ENCODE results near the gene SLC19A1. TPM values are rescaled to one million over a fixed set of nuclear protein-coding genes. Genes with fewer than 3 reads are reported as not detected.
A peak's percentile ranks its signal among the peaks of the same experiment; 100 is the strongest.

SLC19A1 gene
- total RNA-seq, 4 donors from 2014 or later = 3.3 to 27.9 (median 11.4) TPM

DNA sequence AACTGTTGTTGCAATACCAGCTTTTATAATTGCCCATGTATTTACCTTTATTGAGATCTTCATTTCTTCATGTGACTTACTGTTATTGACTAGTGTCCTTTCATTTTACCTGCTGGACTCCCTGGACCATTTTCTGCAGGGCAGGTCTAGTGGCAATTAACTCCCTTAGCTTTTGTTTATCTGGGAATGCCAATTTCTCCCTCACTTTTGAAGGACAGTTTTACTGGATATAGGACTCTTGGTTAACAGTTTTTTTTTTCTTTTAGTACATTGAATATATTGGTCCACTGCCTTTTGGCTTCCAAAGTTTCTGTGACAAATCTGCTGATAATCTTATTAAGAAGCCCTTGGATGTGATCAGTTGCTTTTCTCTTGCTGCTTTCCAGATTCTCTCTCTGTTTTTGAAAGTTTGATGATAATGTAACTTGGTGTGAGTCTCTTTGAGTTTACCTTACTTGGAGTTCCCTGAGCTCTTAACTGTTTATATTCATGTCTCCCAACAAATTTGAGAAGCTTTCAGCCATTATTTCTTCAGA lies 80.4 kb downstream of the SLC19A1 start:
- no peak for DNase-seq (ENCODE audit: low spot score in 2 of 2)
- Histone ChIP-seq H3K4me3 (no peak overlapping the region), H3K4me1 (peaks cover 0 to 7% (median under 1%) of the 10 kb centered on the region in 4 donors), H3K27ac (no peak overlapping the region), H3K9me3 (peaks cover 0 to 24% (median 3%) of the 10 kb centered on the region in 4 donors), H3K36me3 (peaks cover 0 to 18% (median 0%) of the 10 kb centered on the region in 3 donors), H3K27me3 (no peaks in the 10 kb centered on the region)
- no peak for TF ChIP-seq EP300 (IDR thresholded peaks at IDR 0.05)
- TF ChIP-seq POLR2A (IDR thresholded peaks at IDR 0.05) = no peak
- TF ChIP-seq, protein P1, sequence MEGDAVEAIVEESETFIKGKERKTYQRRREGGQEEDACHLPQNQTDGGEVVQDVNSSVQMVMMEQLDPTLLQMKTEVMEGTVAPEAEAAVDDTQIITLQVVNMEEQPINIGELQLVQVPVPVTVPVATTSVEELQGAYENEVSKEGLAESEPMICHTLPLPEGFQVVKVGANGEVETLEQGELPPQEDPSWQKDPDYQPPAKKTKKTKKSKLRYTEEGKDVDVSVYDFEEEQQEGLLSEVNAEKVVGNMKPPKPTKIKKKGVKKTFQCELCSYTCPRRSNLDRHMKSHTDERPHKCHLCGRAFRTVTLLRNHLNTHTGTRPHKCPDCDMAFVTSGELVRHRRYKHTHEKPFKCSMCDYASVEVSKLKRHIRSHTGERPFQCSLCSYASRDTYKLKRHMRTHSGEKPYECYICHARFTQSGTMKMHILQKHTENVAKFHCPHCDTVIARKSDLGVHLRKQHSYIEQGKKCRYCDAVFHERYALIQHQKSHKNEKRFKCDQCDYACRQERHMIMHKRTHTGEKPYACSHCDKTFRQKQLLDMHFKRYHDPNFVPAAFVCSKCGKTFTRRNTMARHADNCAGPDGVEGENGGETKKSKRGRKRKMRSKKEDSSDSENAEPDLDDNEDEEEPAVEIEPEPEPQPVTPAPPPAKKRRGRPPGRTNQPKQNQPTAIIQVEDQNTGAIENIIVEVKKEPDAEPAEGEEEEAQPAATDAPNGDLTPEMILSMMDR (IDR thresholded peaks at IDR 0.05) = no peak

GRCh38 chr21:45461369-45461750 lies 80.9 kb downstream of the SLC19A1 start:
- TF ChIP-seq, protein P1 (IDR thresholded peaks at IDR 0.05) = no peak
- TF ChIP-seq POLR2A (IDR thresholded peaks at IDR 0.05) = no peak
- TF ChIP-seq EP300 (IDR thresholded peaks at IDR 0.05) = no peak
- Histone ChIP-seq H3K4me1 (peaks cover 0 to 9% (median 4%) of the 10 kb centered on the region in 4 donors), H3K36me3 (peaks cover 0 to 18% (median 0%) of the 10 kb centered on the region in 3 donors), H3K27ac (no peak overlapping the region), H3K9me3 (peaks cover 0 to 24% (median 3%) of the 10 kb centered on the region in 4 donors), H3K4me3 (no peak overlapping the region), H3K27me3 (no peaks in the 10 kb centered on the region)
- 92 to 95% methylated on average over 5 of the region's 5 CpGs for WGBS, 2 donors
- no peak for DNase-seq (ENCODE audit: low spot score in 2 of 2)

GRCh38 chr21:45460611-45461368 lies 81.5 kb downstream of the SLC19A1 start:
- Histone ChIP-seq H3K4me3 (no peak overlapping the region), H3K9me3 (peaks cover 0 to 24% (median 3%) of the 10 kb centered on the region in 4 donors), H3K27ac (peak overlapping the region in 1 of 4 donors; percentile 8), H3K36me3 (peaks cover 0 to 18% (median 0%) of the 10 kb centered on the region in 3 donors), H3K4me1 (peaks cover 0 to 15% (median 9%) of the 10 kb centered on the region in 4 donors), H3K27me3 (no peaks in the 10 kb centered on the region)
- TF ChIP-seq POLR2A (IDR thresholded peaks at IDR 0.05) = no peak
- TF ChIP-seq, protein P1 (IDR thresholded peaks at IDR 0.05) = no peak
- DNase-seq (ENCODE audit: low spot score in 2 of 2) = no peak
- 77 to 85% methylated on average over 9 of the region's 9 CpGs for WGBS, 2 donors

GRCh38 chr21:45460011-45460565 lies 82.2 kb downstream of the SLC19A1 start:
- Histone ChIP-seq H3K9me3 (peaks cover 0 to 24% (median 3%) of the 10 kb centered on the region in 4 donors), H3K4me3 (no peak overlapping the region), H3K27ac (peak overlapping the region in 2 of 4 donors; percentile 8 to 75), H3K4me1 (peaks cover 0 to 22% (median 11%) of the 10 kb centered on the region in 4 donors), H3K27me3 (no peaks in the 10 kb centered on the region), H3K36me3 (peaks cover 0 to 18% (median 0%) of the 10 kb centered on the region in 3 donors)
- no peak for TF ChIP-seq EP300 (IDR thresholded peaks at IDR 0.05)
- WGBS, 2 donors = 79 to 90% methylated on average over 12 to 23 of the region's 23 CpGs
- no peak for DNase-seq (ENCODE audit: low spot score in 2 of 2)

DNA sequence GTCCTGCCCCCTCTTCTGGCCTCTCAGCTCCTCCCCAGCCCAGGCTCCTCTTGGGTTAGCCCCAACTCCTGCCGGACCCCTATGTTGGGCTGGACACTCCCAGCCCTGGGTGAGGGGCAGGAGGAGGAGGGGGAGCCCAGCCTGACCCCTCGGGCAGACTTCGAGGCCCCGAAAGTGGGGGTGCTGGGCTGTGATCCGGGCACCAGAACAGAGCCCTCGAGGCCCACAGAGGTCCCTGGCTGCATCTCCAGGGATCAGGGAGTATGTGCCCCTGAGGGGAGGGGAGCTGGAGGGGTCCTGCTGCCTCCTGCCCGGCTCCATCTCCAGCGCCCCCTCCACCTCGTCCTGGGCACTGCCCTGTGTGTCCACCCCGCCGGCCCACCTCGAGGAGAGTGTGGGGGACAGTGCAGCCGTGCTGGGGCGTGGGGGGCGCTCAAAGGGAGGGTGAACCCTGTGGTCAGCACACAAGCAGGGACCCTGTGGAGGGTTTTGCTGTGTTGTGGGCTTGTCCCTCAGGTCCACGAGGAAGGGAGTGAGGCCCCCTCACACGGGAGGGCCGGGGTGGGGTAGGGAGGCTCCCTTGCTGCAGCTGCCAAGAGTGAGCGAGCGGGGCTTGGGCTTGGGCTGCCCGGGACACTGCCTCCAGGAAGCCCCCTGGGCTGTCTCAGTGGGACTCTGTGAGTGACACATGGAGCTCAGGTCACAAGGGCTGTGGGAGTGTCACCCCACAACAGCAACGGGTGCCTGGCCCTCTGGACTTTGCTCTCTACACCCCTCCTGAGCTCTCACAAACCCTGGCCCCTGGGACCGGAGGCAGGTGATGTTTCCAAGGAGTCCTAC lies 82.8 kb downstream of the SLC19A1 start:
- Histone ChIP-seq H3K27me3 (no peaks in the 10 kb centered on the region), H3K4me1 (peaks cover 0 to 29% (median 14%) of the 10 kb centered on the region in 4 donors), H3K4me3 (peak overlapping the region in 1 of 4 donors; percentile 47), H3K36me3 (peaks cover 0 to 18% (median 0%) of the 10 kb centered on the region in 3 donors), H3K27ac (peak overlapping the region in 2 of 4 donors; percentile 53 to 75), H3K9me3 (peaks cover 0 to 24% (median 3%) of the 10 kb centered on the region in 4 donors)
- no peak for DNase-seq (ENCODE audit: low spot score in 2 of 2)
- WGBS, 2 donors = 79 to 81% methylated on average over 11 of the region's 23 CpGs
- TF ChIP-seq EP300 (IDR thresholded peaks at IDR 0.05) = no peak
- TF ChIP-seq, protein P1 (IDR thresholded peaks at IDR 0.05) = no peak
- TF ChIP-seq POLR2A (IDR thresholded peaks at IDR 0.05) = no peak

All from tibial nerve (tissue), 4 donors.